Lower leg skin (tissue), 3 donors: ENCODE measurements around the gene PSMD9.

Source experiments
- CTCF ChIP-seq, 3 donors: fragments of 450-650 bp; IDR thresholded peaks; one replicate each; pipeline ENCODE4 v1.5.1; 2016; ENCODE audit warnings: antibody characterized with exemption in 3 of 3, mild to moderate bottlenecking in 3 of 3, moderate library complexity in 2 of 3
- POLR2A ChIP-seq, 2 donors: fragments of 450-650 bp; IDR thresholded peaks; one replicate each; pipeline ENCODE4 v1.6.1; 2016 to 2017; ENCODE audit warnings: antibody characterized with exemption in 2 of 2, mild to moderate bottlenecking in 1 of 2, moderate library complexity in 1 of 2

GRCh38 chr12:121960541-121960940 is 72.0 kb downstream of the PSMD9 start:
- TF ChIP-seq CTCF (IDR thresholded peaks at IDR 0.05) (no peak), POLR2A (IDR thresholded peaks at IDR 0.05) (no peak)
